GM18867 (cell line): ENCODE data around the gene PFKP.
"Not testable (repeated sequence)": the region's sequence is repeated elsewhere in the genome, so short reads cannot be mapped to it uniquely, and the experiment has no call there.

Experiments used
- ATAC-seq: cut with Tn5 transposase; IDR thresholded peaks from one replicate; pipeline ENCODE4 v1.9.1; 2021; ENCODE audit warnings: mild to moderate bottlenecking, moderate library complexity; ENCODE audit not compliant: unreplicated experiment

PFKP gene

DNA sequence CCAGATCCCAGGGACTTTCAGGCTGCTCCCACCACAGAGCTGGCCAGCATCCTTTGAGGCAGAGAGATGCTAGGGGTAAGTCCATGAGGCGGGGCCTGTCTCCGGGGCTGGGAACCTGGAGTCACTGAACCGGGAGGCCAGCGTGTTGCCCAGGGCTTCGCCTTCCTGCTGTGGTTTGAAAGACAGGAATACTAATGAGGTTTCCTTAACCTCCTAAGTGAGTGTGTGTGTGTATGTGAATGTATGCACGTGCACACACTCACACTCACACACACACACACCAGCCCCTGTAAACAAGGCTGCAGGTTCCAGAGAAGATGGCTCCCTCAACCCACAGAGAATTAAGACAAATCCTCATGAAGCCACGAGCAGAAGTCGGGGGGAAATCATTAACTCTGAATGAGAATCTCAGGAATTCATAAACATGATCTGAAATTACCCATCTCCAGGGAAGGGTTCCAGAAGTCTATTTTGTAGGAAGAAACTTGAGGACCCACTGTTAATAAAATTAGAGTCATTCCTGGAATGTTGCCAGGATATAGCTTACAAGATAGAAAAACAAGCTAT is 20.3 kb upstream of the PFKP start:
- no peak for ATAC-seq

GRCh38 chr10:3047596-3047995 is 19.8 kb upstream of the PFKP start:
- no peak for ATAC-seq

GRCh38 chr10:3048119-3049019 is 19.0 kb upstream of the PFKP start:
- ATAC-seq, result no peak

DNA sequence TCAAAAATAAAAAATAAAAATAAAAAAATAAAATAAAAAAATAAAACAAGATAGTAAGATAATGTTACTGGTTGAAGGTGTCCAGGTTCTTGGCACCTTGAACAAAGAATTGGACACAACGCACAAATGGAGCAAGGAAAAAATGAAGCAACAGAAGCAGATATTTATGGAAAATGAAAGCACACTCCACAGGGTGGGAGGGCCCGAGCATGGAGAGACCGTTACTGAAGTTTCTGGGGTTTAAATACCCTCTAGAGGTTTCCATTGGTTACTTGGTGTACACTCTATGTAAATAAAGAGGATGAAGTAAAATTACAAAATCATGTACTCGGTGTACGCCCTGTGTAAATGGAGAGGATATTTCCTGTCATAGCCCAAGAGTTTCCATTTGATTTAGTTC is 15.7 kb upstream of the PFKP start:
- ATAC-seq, result no peak

- ATAC-seq, result no peak
Observed at GRCh38 chr10:3053155-3053554, 14.2 kb upstream of the PFKP start.

DNA sequence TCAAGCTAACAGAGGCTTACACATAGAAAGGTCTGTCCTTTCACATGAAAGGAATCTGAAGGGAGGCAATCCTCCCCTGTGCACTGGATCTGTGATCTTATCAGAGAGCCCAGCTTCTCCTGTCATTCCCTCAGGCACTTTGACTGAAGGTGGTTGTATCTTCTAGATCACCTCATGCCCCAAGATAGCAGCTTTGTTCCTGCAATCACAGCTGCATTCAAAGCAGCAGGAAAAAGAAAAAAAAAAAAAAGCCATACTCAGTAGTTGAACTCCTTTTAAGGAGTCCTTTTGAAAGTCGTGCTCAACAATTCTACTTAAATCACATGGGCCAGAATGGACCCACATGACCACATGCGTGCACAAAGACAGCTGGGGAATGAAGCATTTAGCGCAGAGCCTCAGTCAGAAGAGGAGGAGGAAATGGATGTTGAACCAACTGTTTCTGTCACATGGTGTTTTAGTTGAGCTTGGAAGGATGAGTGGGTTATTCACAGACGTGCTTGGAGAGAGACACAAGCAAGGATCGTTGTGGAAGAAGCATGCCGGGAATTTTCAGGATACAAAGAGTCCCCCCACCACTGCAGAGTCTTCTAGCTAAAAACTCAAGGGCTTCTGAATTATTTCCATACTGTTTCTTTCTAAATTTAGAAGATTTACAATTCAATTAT is 13.0 kb upstream of the PFKP start:
- no peak for ATAC-seq

GRCh38 chr10:3054851-3055199 is 12.5 kb upstream of the PFKP start:
- no peak for ATAC-seq

DNA sequence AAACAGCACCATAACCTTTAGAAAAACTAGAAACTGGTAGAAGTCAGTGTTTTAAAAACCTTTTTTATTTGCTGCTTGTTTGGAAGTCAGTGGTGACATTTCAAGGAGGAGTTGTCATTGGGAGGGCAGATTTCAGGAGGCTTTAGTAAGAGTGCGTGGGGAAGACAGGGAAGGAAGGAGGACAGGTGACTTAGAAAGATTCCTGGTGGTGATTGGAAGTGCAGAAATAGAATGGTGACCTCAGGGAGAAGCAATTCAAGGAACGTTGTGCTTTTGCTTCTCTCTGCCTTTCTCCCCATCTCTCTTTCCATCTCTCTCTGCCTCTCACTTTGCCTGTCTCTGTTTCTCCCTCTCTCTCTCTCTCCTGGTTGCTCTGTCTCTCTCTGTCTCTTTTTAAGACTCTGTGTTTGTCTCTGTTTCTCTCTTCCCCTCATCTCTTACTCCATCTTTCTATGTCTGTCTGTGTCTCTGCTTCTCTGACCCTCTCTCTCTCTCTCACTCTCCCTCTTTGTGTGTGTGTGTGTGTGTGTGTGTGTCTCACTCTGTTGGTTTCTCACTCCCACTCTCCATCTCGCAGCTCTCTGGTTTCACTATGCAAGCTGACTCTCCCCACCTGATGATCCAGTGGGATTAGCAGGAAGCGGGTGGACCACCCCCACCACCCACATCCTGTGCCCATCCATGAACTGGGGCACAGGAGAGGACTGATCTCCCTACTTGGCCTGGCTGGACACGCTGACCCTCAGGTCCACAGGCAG is 10.9 kb upstream of the PFKP start:
- ATAC-seq, result no peak

DNA sequence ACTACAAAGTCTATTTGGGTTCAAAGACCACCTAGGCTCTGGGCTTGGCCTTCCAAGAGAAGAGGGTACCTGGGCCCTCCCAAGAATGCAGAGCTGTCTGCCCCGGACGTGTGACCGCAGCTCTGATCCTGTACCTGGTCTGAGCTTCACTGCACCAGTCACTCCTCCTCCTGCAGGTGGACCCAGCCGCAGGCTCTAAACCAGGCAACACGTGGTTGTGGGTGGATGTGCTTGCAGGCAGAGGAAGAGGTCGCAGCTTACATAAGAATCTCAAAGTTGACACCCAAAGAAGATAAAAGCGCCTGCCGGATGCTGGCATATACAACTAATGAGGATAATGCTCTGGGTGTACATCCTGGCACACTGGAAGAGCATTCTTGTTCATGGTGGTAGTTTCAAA is 9.4 kb upstream of the PFKP start:
- no peak for ATAC-seq

DNA sequence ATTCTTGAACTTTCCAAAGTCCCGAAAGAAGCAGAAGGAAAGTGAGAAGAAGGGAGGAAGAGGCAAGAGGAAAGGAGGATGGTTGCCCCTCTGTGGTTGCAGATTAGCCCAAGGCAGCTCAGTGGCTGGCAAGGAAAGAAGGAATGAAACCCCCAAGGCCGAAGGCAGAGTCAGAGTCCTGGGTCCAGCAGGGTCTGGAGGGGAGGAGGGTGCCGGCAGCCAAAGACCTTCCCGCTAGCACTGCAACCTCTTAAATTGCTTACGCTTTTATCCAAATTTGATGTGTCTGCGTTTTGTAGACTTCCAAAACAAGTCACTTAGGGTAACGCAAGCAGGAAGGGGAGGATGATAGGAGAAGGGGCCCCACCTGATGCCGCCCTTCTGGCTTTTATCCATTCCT is 7.4 kb upstream of the PFKP start:
- ATAC-seq, result no peak

GRCh38 chr10:3060481-3060889 is 6.9 kb upstream of the PFKP start:
- ATAC-seq, result no peak

DNA sequence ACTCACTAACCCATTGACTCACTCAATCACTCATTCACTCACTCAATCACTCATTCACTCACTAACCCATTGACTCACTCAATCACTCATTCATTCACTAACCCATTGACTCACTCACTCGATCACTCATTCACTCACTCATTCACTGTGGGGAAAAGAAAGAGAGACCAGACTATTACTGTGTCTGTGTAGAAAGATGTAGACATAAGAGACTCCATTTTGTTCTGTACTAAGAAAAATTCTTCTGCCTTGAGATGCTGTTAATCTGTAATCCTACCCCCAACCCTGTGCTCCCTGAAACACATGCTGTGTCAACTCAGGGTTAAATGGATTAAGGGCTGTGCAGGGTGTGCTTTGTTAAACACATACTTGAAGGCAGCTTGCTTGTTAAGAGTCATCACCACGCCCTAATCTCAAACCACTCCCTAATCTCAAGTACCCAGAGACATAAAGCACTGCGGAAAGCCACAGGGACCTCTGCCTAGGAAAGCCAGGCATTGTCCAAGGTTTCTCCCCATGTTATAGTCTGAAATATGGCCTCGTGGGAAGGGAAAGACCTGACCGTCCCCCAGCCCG is 5.9 kb upstream of the PFKP start:
- not testable (repeated sequence) for ATAC-seq

DNA sequence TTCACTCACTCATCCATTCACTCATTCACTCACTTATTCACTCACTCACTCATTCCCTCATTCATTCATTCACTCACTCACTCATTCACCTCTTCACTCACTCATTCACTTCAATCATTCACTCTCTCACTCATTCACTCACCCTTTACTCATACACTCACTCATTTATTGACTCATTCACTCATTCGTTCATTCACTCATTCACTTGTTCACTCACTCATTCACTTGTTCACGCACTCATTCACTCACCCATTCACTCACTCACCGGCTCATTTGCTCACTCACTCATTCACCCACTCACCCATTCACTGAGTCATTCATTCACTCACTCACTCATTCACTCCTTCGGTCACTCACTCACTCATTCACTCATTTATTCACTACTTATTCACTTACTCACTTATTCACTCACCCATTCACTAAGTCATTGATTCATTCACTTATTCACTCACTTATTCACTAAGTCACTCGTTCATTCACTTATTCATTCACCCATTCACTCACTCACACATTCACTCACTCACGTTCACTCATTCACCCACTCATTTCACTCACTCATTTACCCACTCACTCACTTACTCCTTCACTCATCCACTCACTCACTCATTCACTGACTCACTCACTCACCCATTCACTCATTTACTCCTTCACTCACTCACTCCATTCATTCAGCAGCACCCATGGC is 4.7 kb upstream of the PFKP start:
- no peak for ATAC-seq

DNA sequence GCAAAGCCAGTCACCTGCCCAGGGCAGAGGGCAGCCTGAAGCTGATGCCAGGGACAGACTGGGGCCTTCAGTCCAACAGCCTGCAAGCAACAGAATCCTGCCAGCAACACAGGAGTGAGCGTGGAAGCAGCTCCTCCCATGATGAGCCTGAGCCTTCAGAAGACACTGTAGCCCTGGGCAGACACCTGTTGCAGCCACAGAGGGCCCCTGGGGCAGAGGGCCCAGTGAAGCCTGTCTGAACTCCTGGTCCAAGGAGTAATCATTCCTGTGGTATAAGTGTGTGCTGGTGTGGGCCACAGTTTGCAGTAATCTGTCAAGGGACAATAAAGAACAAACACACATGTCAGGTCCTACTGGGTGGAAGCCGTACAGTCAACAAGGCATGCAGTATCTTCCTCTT is 2.9 kb upstream of the PFKP start:
- no peak for ATAC-seq

- no peak for ATAC-seq
Observed at GRCh38 chr10:3065622-3066021, 1.7 kb upstream of the PFKP start.

DNA sequence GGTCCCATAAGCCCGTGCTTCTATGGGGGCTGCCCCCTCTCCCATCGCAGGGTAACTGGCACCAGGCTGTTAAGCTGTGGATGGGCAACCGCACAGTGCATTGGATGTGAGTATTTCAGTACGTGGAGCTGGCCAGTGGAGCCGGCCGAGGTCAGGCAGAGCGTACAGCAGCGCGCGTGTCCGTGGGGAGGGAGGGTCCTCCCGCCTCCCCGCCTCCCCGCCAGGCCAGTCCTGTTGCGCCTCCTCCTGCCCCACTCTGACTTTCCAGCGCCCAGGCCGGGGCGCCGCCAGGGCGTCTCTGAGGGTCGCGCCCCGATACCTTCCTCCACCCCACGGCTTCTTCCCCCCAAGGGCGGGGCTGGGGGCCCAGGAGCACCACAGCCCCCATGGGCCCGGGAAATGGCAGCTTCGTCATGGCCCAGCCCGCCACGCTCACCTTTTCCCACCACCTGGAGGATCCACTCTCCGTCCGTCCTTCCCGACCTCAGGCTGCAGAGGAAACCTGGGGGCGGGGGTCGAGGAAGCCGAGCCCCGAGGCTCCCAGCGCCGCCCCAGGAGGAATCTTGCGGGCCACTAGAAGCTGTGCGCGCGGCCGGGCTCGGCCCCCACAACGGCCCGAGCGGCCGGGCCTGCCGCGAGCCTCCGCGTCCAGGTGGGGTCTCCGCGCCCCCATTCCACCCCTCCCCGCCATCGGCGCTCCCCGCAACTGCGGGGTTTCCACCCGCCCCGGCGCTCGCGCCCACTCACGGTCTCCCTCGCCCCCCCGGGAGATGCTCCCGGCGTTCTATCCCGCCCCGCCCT is 831 bp upstream of the PFKP start:
- ATAC-seq, result no peak

- peak; percentile 10 for ATAC-seq
Observed at GRCh38 chr10:3067859-3068179, 471 bp downstream of the PFKP start.

- peak; percentile 39 for ATAC-seq
Observed at GRCh38 chr10:3068201-3068967, 1.0 kb downstream of the PFKP start.
